ENCODE data around the gene VPS13D.

VPS13D gene

DNA sequence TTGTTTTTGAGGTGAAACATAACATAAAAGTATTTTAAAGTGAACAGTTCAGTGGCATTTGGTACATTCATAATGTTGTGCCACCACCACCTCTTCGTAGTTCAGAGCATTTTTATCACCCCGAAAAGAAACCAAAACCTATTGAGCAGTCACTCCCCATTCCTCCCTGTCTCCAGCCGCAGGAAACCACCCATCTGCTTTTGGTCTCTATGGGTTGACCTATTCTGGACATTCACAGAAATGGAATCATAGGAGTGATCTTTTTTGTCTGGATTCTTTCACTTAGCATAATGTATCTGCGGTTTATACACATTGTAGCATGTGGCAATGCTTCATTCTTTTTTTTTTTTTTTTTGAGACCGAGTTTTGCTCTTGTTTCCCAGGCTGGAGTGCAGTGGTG, 141.2 kb downstream of the VPS13D start:
- TF ChIP-seq CTCF (IDR thresholded peaks at IDR 0.05; ENCODE audit: low read length), result no peak
- TF ChIP-seq EZH2 (optimal IDR thresholded peaks at IDR 0.05; ENCODE audit: low read depth, low read length), result no peak
- no peak for TF ChIP-seq EZH2phosphoT487 (IDR thresholded peaks at IDR 0.05; ENCODE audit: low read length)
- Histone ChIP-seq H3K9ac (ENCODE audit: low read length) (peak overlapping the region; percentile 18; the same call in 1 of the 2 replicates), H3K79me2 (ENCODE audit: low read length) (no peaks in the 10 kb centered on the region), H3K9me2 (replicated peaks; ENCODE audit: insufficient read depth, low read length) (no peaks in the 10 kb centered on the region), H3K36me3 (replicated peaks; ENCODE audit: insufficient read depth, low read length) (no peaks in the 10 kb centered on the region), H3F3A (ENCODE audit: insufficient read depth, low read length) (no peaks in the 10 kb centered on the region), H3K4me1 (ENCODE audit: low read length) (no peaks in the 10 kb centered on the region), H3K4me2 (ENCODE audit: low read depth, low read length) (peak overlapping the region; percentile 46), H3K4me3 (ENCODE audit: low read length) (peak overlapping the region; percentile 22; the same call in 1 of the 2 replicates), H4K20me1 (ENCODE audit: insufficient read depth, low read length) (no peaks in the 10 kb centered on the region), H3K27ac (ENCODE audit: low read length) (no peak overlapping the region), H3K27me3 (replicated peaks; ENCODE audit: insufficient read depth, low read length) (no peaks in the 10 kb centered on the region), H3K9me3 (replicated peaks; ENCODE audit: insufficient read depth, low read length) (no peaks in the 10 kb centered on the region), H2AFZ (ENCODE audit: low read length) (no peak overlapping the region)
- DNase-seq, result peak; percentile 37

DNA sequence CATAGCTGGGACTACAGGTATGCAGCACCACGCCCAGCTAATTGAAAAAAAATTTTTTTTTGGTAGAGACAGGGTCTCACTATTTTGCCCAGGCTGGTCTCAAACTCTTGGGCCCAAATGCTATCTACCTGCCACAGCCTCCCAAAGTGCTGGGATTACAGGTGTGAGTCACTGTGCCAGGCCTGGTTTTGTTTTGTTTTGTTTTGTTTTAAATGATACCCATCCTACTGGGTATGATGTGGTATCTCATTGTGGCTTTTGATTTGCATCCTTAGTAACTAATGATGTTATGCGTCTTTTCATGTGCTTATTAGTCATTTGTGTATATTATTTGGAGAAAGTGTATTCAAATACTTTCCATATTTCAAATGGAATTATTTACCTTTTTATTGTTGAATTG, 142.3 kb downstream of the VPS13D start:
- Histone ChIP-seq H3K27ac (ENCODE audit: low read length) (no peak overlapping the region), H3K4me1 (ENCODE audit: low read length) (no peaks in the 10 kb centered on the region), H3K27me3 (replicated peaks; ENCODE audit: insufficient read depth, low read length) (no peaks in the 10 kb centered on the region), H3F3A (ENCODE audit: insufficient read depth, low read length) (no peaks in the 10 kb centered on the region), H3K9me3 (replicated peaks; ENCODE audit: insufficient read depth, low read length) (no peaks in the 10 kb centered on the region), H2AFZ (ENCODE audit: low read length) (no peak overlapping the region), H3K36me3 (replicated peaks; ENCODE audit: insufficient read depth, low read length) (no peaks in the 10 kb centered on the region), H3K4me2 (ENCODE audit: low read depth, low read length) (no peak overlapping the region), H3K4me3 (ENCODE audit: low read length) (no peak overlapping the region), H3K9ac (ENCODE audit: low read length) (no peak overlapping the region), H3K79me2 (ENCODE audit: low read length) (no peaks in the 10 kb centered on the region), H4K20me1 (ENCODE audit: insufficient read depth, low read length) (no peaks in the 10 kb centered on the region), H3K9me2 (replicated peaks; ENCODE audit: insufficient read depth, low read length) (no peaks in the 10 kb centered on the region)
- no peak for DNase-seq
- TF ChIP-seq EZH2phosphoT487 (IDR thresholded peaks at IDR 0.05; ENCODE audit: low read length) (no peak), EZH2 (optimal IDR thresholded peaks at IDR 0.05; ENCODE audit: low read depth, low read length) (no peak), CTCF (IDR thresholded peaks at IDR 0.05; ENCODE audit: low read length) (no peak)

GRCh38 chr1:12372761-12373160, 142.9 kb downstream of the VPS13D start:
- TF ChIP-seq EZH2 (optimal IDR thresholded peaks at IDR 0.05; ENCODE audit: low read depth, low read length) (no peak), EZH2phosphoT487 (IDR thresholded peaks at IDR 0.05; ENCODE audit: low read length) (no peak), CTCF (IDR thresholded peaks at IDR 0.05; ENCODE audit: low read length) (no peak)
- no peak overlapping the region for H3K27ac ChIP-seq (ENCODE audit: low read length)
- no peak overlapping the region for H3K4me3 ChIP-seq (ENCODE audit: low read length)
- no peaks in the 10 kb centered on the region for H3K79me2 ChIP-seq (ENCODE audit: low read length)
- no peaks in the 10 kb centered on the region for H4K20me1 ChIP-seq (ENCODE audit: insufficient read depth, low read length)
- no peak overlapping the region for H3K4me2 ChIP-seq (ENCODE audit: low read depth, low read length)
- no peaks in the 10 kb centered on the region for H3K36me3 ChIP-seq (replicated peaks; ENCODE audit: insufficient read depth, low read length)
- no peak overlapping the region for H2AFZ ChIP-seq (ENCODE audit: low read length)
- no peaks in the 10 kb centered on the region for H3K4me1 ChIP-seq (ENCODE audit: low read length)
- H3F3A ChIP-seq (ENCODE audit: insufficient read depth, low read length), result no peaks in the 10 kb centered on the region
- DNase-seq, result no peak
- no peaks in the 10 kb centered on the region for H3K9me3 ChIP-seq (replicated peaks; ENCODE audit: insufficient read depth, low read length)
- no peaks in the 10 kb centered on the region for H3K9me2 ChIP-seq (replicated peaks; ENCODE audit: insufficient read depth, low read length)
- no peak overlapping the region for H3K9ac ChIP-seq (ENCODE audit: low read length)
- H3K27me3 ChIP-seq (replicated peaks; ENCODE audit: insufficient read depth, low read length), result no peaks in the 10 kb centered on the region
